ENCODE measurements around the gene DIMT1. TPM values are rescaled to one million over a fixed set of nuclear protein-coding genes. Genes with fewer than 3 reads are reported as not detected.

The DIMT1 gene
- total RNA-seq, 2 donors from 2014 or later = 26.1 to 35.6 TPM

- TF ChIP-seq POLR2AphosphoS5 (IDR thresholded peaks at IDR 0.05) = no peak
- TF ChIP-seq POLR2A (IDR thresholded peaks at IDR 0.05) = no peak
- TF ChIP-seq CTCF (IDR thresholded peaks at IDR 0.05) = no peak
- WGBS = 82% methylated on average over 2 of the region's 2 CpGs
- intact Hi-C loops (cut with DNase I) = no loop called here
- Histone ChIP-seq H3K27me3 (replicated peaks; ENCODE audit: insufficient read depth) (no peaks in the 10 kb centered on the region), H3K27ac (no peak overlapping the region), H3K4me3 (no peak overlapping the region), H3K9me3 (no peaks in the 10 kb centered on the region), H3K36me3 (no peaks in the 10 kb centered on the region), H3K4me1 (replicated peaks) (no peaks in the 10 kb centered on the region)
- DNase-seq (ENCODE audit: low spot score) = no peak
Observed at GRCh38 chr5:62346748-62347147, 57.0 kb downstream of the DIMT1 start.

- Histone ChIP-seq H3K27me3 (replicated peaks; ENCODE audit: insufficient read depth) (no peaks in the 10 kb centered on the region), H3K27ac (no peak overlapping the region), H3K36me3 (no peaks in the 10 kb centered on the region), H3K4me1 (replicated peaks) (no peaks in the 10 kb centered on the region), H3K4me3 (no peak overlapping the region), H3K9me3 (no peaks in the 10 kb centered on the region)
- TF ChIP-seq POLR2AphosphoS5 (IDR thresholded peaks at IDR 0.05) (no peak), CTCF (IDR thresholded peaks at IDR 0.05) (no peak), POLR2A (IDR thresholded peaks at IDR 0.05) (no peak)
- intact Hi-C loops (cut with DNase I) = no loop called here
- DNase-seq (ENCODE audit: low spot score) = no peak
- 72% methylated on average over 1 of the region's 1 CpG for WGBS
Observed at GRCh38 chr5:62343428-62343827, 60.3 kb downstream of the DIMT1 start.

DNA sequence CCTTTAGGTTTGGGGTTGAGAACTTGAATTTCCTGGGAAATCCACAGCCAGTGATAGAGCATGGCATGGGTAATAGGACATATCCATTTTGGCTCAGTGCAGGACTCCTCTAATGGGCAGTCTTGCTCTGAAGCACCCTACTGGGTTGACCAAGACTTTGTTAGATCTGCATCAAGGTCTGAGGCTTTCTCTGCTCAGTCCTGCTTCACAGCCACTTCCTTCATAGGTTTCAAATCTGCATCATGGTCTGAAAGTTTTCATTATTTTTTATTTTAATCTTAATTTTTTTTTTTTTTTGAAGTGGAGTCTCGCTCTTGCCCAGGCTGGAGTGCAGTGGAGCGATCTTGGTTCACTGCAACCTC lies 61.2 kb downstream of the DIMT1 start:
- H3K27me3 ChIP-seq (replicated peaks; ENCODE audit: insufficient read depth) = no peaks in the 10 kb centered on the region
- 100% methylated on average over 2 of the region's 2 CpGs for WGBS
- H3K4me3 ChIP-seq = no peak overlapping the region
- intact Hi-C loops (cut with DNase I) = no loop called here
- no peak for DNase-seq (ENCODE audit: low spot score)
- no peaks in the 10 kb centered on the region for H3K4me1 ChIP-seq (replicated peaks)
- H3K36me3 ChIP-seq = no peaks in the 10 kb centered on the region
- no peak overlapping the region for H3K27ac ChIP-seq
- TF ChIP-seq POLR2A (IDR thresholded peaks at IDR 0.05) (no peak), CTCF (IDR thresholded peaks at IDR 0.05) (no peak), POLR2AphosphoS5 (IDR thresholded peaks at IDR 0.05) (no peak)
- no peaks in the 10 kb centered on the region for H3K9me3 ChIP-seq

- intact Hi-C loops (cut with DNase I) = no loop called here
Observed at GRCh38 chr5:62341783-62342475, 61.8 kb downstream of the DIMT1 start.

More at GRCh38 chr5:62341783-62342475, 61.8 kb downstream of the DIMT1 start:
- H3K9me3 ChIP-seq = no peaks in the 10 kb centered on the region
- no peak overlapping the region for H3K27ac ChIP-seq
- no peak for DNase-seq (ENCODE audit: low spot score)
- TF ChIP-seq CTCF (IDR thresholded peaks at IDR 0.05) (no peak), POLR2AphosphoS5 (IDR thresholded peaks at IDR 0.05) (no peak), POLR2A (IDR thresholded peaks at IDR 0.05) (no peak)
- no peaks in the 10 kb centered on the region for H3K4me1 ChIP-seq (replicated peaks)
- no peaks in the 10 kb centered on the region for H3K36me3 ChIP-seq
- WGBS = 94% methylated on average over 4 of the region's 4 CpGs
- no peak overlapping the region for H3K4me3 ChIP-seq
- H3K27me3 ChIP-seq (replicated peaks; ENCODE audit: insufficient read depth) = no peaks in the 10 kb centered on the region

All from prostate gland (tissue), 2 donors.